Inflammatory macrophage (primary cell): Measurements from ENCODE around the gene DGCR8.

Experiments
- DNase-seq, 2 donors: peaks; one replicate each; pipeline ENCODE4 v3.0.0-alpha.2; 2020 to 2022

DGCR8 gene

GRCh38 chr22:20138868-20139267 lies 58.8 kb downstream of the DGCR8 start:
- DNase-seq: no peak

DNA sequence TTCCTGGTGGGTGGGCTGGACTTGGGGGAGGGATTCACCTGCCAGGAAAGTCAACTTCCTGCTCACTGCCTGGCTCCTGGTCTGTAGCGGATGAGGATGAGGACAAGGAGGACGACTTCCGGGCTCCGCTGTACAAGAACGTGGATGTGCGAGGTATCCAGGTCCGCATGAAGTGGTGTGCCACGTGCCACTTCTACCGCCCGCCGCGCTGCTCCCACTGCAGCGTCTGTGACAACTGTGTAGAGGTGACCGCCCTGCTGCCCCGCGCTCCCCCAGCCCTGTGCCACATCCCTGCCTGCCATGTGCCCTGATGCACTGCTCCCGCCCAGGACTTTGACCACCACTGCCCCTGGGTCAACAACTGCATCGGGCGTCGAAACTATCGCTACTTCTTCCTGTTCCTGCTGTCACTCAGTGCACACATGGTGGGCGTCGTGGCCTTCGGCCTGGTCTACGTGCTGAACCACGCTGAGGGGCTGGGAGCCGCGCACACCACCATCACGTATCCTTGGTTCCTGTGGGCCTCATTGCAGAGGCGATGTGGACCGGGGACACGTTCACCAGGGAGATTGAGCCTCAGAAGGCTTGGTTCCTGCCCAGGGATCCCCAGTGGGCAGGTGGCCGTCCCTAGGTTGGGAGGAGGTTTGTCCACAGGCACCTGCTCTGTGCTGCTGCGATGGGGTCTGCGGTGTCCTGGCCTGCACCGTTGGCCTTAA lies 59.5 kb downstream of the DGCR8 start:
- DNase-seq: no peak

DNA sequence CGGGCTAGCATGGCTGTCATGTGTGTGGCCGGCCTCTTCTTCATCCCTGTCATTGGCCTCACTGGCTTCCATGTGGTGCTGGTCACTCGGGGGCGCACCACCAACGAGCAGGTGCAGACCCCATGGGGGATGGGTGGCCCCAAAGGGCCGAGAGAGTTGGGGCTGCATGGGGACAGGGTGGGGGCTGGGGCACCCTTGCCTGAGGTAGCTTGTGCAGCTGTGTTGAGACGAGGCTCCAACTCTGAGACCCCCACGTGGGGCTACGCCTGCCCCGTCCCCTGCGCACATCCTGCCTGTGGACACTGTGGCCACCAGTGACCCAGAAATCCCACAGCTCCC lies 60.0 kb downstream of the DGCR8 start:
- no peak for DNase-seq

DNA sequence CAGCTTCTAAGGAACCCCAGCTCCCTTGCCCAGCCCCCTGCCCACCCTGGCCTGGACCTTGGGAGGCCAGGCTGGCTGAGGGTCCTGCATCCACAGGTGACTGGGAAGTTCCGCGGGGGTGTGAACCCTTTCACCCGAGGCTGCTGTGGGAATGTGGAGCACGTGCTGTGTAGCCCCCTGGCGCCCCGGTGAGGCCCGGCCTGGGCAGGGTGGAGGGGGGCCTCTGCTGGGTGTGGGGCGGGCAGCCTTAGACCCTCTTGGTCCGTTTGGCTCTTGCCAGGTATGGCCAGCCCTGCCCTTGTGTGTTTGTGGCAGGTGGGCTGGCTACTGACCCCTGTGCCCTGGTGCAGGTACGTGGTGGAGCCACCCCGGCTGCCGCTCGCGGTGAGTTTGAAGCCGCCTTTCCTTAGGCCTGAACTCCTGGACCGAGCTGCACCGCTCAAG lies 60.5 kb downstream of the DGCR8 start:
- no peak for DNase-seq

DNA sequence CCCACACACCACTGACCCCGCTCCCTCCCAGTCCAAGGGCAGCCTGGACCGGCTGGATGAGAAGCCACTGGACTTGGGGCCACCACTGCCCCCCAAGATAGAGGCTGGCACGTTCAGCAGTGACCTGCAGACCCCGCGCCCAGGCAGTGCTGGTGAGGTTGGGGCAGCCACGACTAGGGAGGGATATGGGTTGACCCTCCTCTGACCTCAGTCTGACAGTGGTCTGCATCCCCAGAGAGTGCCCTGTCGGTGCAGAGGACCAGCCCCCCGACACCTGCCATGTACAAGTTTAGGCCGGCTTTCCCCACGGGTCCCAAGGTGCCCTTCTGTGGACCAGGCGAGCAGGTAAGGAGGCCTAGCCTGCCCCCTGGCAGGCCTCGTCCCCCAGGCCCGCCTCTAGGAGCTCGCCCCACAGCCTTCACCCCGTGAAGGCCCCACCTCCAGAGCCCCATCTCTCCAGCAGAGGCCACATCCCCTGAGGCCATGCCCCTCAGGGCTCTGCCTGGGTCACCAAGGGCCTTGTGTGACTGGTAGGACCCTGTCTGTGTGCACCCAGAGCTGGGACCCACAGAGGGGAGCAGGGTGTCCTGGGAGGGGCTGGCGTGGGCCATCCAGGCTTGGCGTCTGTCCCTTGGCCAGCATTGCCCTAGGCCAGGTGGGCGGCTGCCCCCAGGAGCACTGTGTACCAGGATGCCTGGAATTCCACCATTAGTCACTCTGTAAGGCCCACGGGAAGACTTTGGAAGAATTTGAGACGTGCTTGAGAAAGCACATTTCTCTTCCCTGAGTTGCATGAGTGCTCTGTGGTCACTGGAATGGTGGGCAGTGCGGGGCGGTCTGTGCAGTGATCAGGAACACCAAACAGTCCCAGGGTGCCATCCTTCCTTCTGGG lies 61.4 kb downstream of the DGCR8 start:
- no peak for DNase-seq

DNA sequence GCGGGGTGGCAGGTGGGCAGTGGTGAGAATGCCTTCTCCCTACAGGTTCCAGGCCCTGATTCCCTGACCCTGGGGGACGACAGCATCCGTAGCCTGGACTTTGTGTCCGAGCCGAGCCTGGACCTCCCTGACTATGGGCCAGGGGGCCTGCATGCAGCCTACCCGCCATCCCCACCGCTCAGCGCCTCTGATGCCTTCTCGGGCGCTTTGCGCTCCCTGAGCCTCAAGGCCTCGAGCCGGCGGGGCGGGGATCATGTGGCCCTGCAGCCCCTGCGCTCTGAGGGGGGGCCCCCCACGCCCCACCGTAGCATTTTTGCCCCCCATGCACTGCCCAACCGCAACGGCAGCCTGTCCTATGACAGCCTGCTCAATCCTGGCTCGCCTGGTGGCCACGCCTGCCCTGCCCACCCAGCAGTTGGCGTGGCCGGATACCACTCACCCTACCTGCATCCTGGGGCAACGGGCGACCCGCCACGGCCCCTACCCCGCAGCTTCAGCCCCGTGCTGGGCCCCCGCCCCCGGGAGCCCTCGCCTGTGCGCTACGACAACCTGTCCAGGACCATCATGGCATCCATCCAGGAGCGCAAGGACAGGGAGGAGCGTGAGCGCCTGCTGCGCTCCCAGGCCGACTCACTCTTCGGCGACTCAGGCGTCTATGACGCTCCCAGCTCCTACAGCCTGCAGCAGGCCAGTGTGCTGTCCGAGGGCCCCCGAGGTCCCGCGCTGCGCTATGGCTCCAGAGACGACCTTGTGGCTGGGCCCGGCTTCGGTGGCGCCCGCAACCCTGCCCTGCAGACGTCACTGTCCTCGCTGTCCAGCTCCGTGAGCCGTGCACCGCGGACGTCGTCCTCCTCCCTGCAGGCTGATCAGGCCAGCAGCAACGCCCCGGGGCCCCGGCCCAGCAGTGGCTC lies 62.9 kb downstream of the DGCR8 start:
- no peak for DNase-seq

- DNase-seq: peak in 1 of 2 donors; percentile 13
Measured at GRCh38 chr22:20143883-20144665, 64.0 kb downstream of the DGCR8 start.

- peak; percentile 9 to 38 for DNase-seq
Measured at GRCh38 chr22:20145206-20145831, 65.3 kb downstream of the DGCR8 start.

GRCh38 chr22:20145832-20146223 lies 65.8 kb downstream of the DGCR8 start:
- no peak for DNase-seq

DNA sequence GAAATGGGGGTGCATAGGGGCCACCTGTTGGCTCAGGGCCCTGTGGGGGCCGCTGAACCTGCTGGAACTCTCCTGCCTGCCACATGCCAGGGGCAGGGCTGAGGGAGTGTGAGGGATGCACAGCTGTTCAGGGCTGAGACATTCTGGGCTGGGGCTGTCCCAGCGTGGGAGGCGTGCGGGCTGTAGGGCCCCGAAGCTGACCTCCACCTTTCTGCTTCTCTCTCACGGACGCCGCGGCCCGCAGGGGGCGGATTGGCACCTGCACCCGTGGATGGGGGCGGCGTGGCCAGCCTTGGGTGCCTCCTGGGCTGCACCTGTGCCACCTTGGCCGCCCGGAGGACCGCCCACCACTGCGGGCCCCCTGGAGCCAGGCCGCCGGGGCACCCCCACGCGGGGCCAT lies 66.7 kb downstream of the DGCR8 start:
- no peak for DNase-seq

GRCh38 chr22:20147237-20147988 lies 67.4 kb downstream of the DGCR8 start:
- no peak for DNase-seq

- no peak for DNase-seq
Measured at GRCh38 chr22:20148414-20148813, 68.4 kb downstream of the DGCR8 start.

DNA sequence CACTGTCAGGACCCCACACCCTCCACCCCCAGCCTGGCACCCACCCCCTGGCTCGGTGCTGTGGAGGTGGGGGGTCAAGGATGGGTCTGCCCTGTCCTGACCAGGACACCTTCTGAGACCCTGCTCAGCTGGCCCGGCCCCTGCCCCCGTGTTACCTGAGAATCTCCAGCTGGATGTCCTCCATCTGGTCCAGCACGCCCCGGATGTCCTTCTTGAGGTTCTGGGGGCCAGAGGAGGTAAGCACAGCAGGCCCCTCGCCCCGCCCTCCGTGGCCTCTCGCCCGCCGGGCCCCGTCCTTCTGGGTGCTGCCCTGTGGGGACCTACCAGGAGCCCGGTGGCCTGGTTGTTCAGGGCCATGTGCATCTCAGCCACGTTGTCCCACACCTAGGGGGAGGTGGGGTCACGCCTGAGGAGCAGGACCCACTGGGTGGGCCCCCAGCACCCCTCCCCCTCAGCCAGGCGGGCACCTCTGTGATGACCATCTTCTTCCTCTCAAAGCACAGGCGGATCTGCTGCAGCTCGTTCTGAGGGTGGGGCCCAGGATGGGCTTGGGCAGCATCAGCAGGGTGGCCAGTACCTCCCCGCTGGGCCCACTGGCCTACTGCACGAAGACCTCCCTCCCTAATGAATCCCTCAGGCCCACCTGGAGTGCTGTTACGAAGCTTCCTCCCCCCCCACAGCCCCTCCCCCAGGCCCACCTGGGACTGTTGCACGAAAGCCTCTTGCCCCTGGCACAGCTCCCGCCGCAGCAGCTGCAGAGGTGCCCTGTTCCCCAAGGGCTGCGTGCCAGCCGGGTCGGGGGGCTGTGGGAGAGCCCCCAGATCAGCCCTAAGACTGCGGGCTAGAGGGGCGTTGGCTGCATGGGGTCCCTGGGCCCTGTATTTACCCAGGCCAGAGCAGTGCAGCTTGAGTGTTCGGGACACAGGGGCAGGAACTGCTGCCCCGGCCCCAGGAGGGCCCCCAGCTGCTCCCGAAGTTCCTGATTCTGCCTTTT lies 69.5 kb downstream of the DGCR8 start:
- no peak for DNase-seq

DNA sequence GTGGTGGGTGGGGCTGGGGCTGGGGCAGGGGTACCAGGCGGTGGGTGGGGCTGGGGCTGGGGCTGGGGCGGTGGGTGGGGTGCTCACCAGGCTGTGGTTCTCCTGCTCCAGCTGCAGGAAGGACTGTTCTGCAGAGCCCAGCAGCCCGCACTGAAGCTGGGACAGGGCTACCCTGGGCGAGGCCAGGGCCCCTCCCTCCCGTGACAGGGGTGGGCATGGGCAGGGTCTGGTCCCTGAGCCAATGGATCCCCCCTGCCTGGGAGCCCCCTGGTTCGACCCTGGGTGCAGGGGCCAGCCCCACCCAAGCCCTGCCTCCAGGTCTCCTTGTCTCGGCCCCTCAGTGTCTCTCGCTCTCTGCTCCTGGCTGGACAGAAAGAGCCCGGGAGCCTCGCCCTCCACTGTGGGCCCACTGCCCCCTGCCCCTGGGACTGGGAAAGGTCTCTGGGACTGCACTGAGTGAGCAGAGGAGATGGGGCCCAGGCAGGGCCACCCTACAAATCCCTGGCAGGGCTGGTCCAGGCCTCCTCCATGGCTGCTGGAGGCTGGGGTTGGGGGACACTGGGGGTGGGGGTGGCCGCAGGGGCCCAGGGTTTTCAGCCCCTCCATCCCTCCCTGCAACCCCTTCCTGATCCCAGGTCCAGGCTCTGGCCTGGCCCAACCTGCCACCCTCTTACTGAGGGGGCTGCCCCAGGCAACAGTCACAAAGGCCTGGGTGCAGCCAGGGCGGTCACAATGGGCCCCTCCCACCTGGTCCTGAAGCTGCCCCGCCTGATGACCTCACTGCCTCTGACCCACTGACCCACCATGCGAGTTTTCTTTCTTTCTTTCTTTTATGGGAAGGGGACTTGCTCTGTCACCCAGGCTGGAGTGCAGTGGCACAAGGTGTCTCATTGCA lies 70.6 kb downstream of the DGCR8 start, which contains the start of gene CCDC188:
TSS of gene CCDC188 (minus strand) at position 675 of the 895 bp plus-strand sequence. CDS start at position 606, 69 bp downstream.
- DNase-seq: no peak

DNA sequence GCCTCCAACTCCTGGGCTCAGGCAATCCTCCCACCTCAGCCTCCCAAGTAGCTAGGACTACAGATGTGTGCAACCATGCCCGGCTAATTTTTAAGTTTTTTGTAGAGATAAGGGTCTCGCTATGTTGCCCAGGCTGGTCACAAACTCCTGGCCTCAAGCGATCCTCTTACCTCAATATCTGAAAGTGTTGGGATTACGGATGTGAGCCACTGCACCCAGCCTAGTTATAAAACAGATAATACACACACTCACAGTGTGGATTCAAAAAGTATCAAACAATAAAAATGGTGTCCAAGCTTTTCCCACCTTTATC lies 71.2 kb downstream of the DGCR8 start:
- DNase-seq: no peak

GRCh38 chr22:20152464-20152890 lies 72.4 kb downstream of the DGCR8 start:
- DNase-seq: no peak

DNA sequence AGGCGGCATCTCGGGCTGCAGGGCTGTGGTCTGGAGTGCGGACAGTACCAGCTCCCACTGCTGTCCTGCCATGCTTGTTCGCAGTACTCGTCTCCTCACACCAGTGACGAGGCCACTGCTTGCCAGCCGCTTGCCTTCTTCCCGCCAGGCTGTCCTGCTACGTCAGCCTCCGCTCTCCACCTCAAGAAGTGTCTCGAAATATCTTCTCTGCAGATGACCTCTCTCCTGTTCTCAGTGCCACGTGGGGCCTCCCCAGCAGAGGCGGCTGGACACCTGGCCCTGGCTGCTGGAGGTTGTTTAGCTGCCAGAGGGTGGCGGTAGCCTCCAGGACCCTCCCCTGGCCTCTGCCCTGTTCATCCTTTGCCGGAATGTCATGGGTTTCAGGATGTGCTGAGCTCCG lies 73.9 kb downstream of the DGCR8 start:
- DNase-seq: no peak

DNA sequence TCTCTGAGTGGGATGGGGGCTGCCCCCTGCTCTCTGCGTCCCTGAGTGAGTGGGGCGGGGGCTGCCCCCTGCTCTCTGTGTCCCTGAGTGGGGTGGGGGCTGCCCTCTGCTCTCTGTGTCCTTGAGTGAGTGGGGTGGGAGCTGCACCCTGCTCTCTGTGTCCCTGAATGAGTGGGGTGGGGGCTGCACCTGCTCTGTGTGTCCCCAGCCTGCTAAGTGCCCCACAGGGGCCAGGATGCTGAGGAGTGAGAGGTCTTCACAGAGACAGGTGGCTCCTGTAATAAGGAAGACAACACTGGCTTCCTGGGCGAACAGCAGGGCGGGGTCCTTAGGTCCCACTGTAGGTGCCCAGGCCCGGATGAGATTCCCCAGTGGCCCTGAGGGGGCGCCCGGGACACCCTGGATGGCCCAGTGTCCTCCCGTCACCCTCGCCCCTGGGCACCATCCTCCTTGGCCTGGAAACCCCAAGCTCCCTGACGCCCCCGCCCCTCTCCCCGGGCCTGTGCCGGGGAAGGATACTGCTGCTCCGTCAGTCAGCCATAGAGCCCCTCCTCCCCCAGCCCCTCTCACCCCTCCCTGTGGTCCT lies 74.7 kb downstream of the DGCR8 start:
- DNase-seq: no peak
